ENCODE results near the gene NDUFB6.
A peak's percentile ranks its signal among the peaks of the same experiment; 100 is the strongest.

NDUFB6 gene

DNA sequence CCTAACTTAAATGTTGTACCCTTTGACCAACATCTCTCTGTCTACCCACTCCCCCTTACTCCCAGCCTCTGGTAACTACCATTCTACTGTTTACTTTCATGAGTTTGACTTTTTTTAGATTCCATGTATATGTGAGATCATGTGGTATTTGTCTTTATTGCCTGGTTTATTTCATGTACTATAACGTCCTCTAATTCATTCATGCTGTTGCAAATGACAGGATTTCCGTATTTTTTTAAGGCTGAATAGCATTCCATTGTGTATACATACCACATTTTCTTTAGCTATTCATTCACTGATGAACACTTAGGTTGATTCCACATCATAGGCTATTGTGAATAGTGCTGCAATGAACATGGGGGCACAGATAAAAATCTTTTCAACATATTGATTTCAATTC is 11.8 kb upstream of the NDUFB6 start:
- H3K4me3 ChIP-seq (ENCODE audit: low read depth in 1 of 2, low read length in 2 of 2): no peak overlapping the region
- no peaks in the 10 kb centered on the region for H3K27me3 ChIP-seq (ENCODE audit: low read depth, low read length)
- H3K4me1 ChIP-seq (ENCODE audit: control insufficient read depth in 1 of 2, insufficient read depth in 2 of 2, low read length in 2 of 2): no peaks in the 10 kb centered on the region
- H3K27ac ChIP-seq (ENCODE audit: low read length): no peak overlapping the region
- no peaks in the 10 kb centered on the region for H3K36me3 ChIP-seq (ENCODE audit: control insufficient read depth in 1 of 2, insufficient read depth in 2 of 2, low read length in 2 of 2)
- H3K9me3 ChIP-seq (ENCODE audit: control insufficient read depth in 1 of 2, low read length in 2 of 2): no peaks in the 10 kb centered on the region

DNA sequence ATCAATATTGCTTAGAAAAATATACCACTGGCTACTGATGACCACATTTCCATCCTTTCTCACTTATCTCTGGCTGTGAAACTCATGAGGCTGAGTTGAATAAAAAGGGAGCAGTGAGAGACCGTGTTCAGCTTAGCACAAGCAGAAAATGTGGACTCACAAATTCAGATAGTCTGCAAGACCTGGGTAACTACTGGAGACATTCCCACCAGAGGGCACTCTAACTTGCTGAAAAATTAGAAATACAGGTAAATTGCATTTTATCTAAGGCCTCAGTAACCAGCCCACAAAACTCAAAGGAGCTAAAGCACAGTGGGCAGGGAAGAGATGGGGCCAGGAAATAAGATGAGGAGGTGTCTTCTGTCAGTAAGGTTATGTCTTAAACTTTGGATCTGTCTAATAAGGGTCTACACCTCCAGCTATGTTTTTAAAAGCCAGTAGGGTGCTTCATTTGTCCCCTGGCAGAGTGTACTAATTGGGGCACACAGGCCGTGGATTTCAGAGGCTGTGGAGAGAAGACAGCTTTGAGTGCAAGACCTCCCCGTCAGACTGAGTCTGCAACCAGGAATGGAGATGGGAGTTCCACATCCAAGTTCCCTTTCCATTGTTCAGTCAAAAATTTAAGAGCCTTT is 8.7 kb upstream of the NDUFB6 start:
- Histone ChIP-seq H3K36me3 (ENCODE audit: control insufficient read depth in 1 of 2, insufficient read depth in 2 of 2, low read length in 2 of 2) (no peaks in the 10 kb centered on the region), H3K27ac (ENCODE audit: low read length) (no peak overlapping the region), H3K4me1 (ENCODE audit: control insufficient read depth in 1 of 2, insufficient read depth in 2 of 2, low read length in 2 of 2) (no peaks in the 10 kb centered on the region), H3K4me3 (ENCODE audit: low read depth in 1 of 2, low read length in 2 of 2) (no peak overlapping the region), H3K27me3 (ENCODE audit: low read depth, low read length) (no peaks in the 10 kb centered on the region), H3K9me3 (ENCODE audit: control insufficient read depth in 1 of 2, low read length in 2 of 2) (no peaks in the 10 kb centered on the region)

- H3K9me3 ChIP-seq (ENCODE audit: control insufficient read depth in 1 of 2, low read length in 2 of 2): no peaks in the 10 kb centered on the region
- H3K27ac ChIP-seq (ENCODE audit: low read length): no peak overlapping the region
- H3K27me3 ChIP-seq (ENCODE audit: low read depth, low read length): no peaks in the 10 kb centered on the region
- H3K36me3 ChIP-seq (ENCODE audit: control insufficient read depth in 1 of 2, insufficient read depth in 2 of 2, low read length in 2 of 2): no peaks in the 10 kb centered on the region
- no peak overlapping the region for H3K4me3 ChIP-seq (ENCODE audit: low read depth in 1 of 2, low read length in 2 of 2)
- no peaks in the 10 kb centered on the region for H3K4me1 ChIP-seq (ENCODE audit: control insufficient read depth in 1 of 2, insufficient read depth in 2 of 2, low read length in 2 of 2)
These were observed 7.8 kb upstream of the NDUFB6 start for GRCh38 chr9:32580631-32581300.

DNA sequence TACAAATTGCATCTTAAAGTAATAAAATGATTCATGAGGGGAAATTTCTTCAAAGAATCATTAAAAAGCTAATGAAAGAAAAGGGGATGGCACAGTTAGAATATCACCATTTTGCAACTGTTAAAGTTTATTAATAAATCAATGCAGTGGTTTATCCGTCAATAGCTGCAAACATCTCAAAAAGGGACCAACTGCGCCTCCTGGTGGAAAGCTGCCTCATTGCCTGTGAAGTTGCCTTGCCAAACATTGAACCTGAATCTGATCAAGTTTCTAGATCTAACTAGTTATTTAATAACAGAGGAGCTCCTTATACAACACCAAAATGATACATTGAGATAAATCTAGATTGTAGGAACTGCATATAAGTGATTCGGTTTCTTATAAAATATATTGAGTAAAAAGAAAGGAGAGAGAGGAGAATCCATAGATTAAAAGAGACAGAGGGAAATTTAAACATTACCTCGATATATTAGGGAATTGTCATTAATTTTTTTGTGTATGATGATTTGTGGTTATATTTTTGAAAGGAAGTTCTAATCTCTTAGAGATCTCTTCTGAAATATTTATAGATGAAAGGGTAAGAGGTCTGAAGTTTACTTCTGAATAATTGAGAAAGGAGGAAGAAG is 6.9 kb upstream of the NDUFB6 start:
- H3K4me1 ChIP-seq (ENCODE audit: control insufficient read depth in 1 of 2, insufficient read depth in 2 of 2, low read length in 2 of 2): no peaks in the 10 kb centered on the region
- H3K4me3 ChIP-seq (ENCODE audit: low read depth in 1 of 2, low read length in 2 of 2): no peak overlapping the region
- H3K9me3 ChIP-seq (ENCODE audit: control insufficient read depth in 1 of 2, low read length in 2 of 2): no peaks in the 10 kb centered on the region
- no peaks in the 10 kb centered on the region for H3K27me3 ChIP-seq (ENCODE audit: low read depth, low read length)
- no peak overlapping the region for H3K27ac ChIP-seq (ENCODE audit: low read length)
- no peaks in the 10 kb centered on the region for H3K36me3 ChIP-seq (ENCODE audit: control insufficient read depth in 1 of 2, insufficient read depth in 2 of 2, low read length in 2 of 2)

DNA sequence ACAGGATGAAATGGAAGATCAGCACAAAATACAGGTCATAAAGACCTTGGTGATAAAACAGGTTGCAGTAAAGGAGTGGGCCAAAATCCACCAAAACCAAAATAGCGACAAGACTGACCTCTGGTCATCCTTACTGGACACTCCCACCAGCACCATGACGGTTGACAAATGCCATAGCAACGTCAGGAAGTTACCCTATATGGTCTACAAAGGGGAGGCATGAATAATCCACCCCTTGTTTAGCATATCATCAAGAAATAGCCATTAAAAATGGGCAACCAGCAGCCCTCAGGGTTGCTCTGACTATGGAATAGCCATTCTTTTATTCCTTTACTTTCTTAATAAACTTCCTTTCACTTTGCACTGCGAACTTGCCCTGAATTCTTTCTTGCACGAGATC is 6.0 kb upstream of the NDUFB6 start:
- H3K4me1 ChIP-seq (ENCODE audit: control insufficient read depth in 1 of 2, insufficient read depth in 2 of 2, low read length in 2 of 2): no peaks in the 10 kb centered on the region
- H3K9me3 ChIP-seq (ENCODE audit: control insufficient read depth in 1 of 2, low read length in 2 of 2): no peaks in the 10 kb centered on the region
- no peak overlapping the region for H3K27ac ChIP-seq (ENCODE audit: low read length)
- H3K36me3 ChIP-seq (ENCODE audit: control insufficient read depth in 1 of 2, insufficient read depth in 2 of 2, low read length in 2 of 2): no peaks in the 10 kb centered on the region
- H3K27me3 ChIP-seq (ENCODE audit: low read depth, low read length): no peaks in the 10 kb centered on the region
- no peak overlapping the region for H3K4me3 ChIP-seq (ENCODE audit: low read depth in 1 of 2, low read length in 2 of 2)

DNA sequence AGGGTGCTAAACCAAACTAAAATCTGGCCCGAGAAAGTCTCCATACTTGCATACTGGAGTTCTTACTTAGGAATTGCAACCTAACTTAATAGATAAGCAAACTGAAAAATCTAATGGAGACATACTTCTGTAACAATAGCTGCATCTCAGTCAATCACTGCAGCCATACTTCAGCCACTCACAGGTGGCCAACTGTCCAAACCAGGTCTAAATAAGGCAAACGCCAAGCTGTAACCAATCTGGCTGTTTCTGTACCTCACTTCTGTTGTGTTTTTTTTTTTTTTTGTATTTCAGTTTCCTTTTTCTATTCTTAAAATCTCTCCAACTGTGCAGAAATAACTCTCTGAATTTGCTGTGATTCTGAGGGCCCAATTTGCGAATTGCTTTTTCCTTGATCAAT is 4.4 kb upstream of the NDUFB6 start:
- Histone ChIP-seq H3K36me3 (ENCODE audit: control insufficient read depth in 1 of 2, insufficient read depth in 2 of 2, low read length in 2 of 2) (no peaks in the 10 kb centered on the region), H3K27me3 (ENCODE audit: low read depth, low read length) (no peaks in the 10 kb centered on the region), H3K4me1 (ENCODE audit: control insufficient read depth in 1 of 2, insufficient read depth in 2 of 2, low read length in 2 of 2) (peaks cover 4 to 8% of the 10 kb centered on the region in 2 donors), H3K4me3 (ENCODE audit: low read depth in 1 of 2, low read length in 2 of 2) (no peak overlapping the region), H3K27ac (ENCODE audit: low read length) (no peak overlapping the region), H3K9me3 (ENCODE audit: control insufficient read depth in 1 of 2, low read length in 2 of 2) (no peaks in the 10 kb centered on the region)

DNA sequence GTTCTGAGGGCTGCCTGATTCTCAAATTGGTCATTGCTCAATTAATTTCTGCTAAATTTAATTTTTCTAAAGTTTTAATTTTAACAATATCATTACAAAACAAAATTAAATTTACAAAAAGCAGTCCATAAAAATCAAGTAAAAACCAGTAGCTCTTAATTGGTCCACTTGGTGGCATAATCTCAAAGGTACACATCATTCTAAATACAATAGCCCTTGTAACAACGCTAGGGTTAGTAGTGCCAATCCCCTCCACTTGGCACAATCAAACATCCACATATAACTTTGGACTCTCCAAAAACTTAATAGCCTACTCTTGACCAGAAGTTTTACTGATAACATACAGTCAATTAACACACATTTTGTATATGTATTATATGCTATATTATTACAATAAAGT is 1.9 kb upstream of the NDUFB6 start:
- Histone ChIP-seq H3K9me3 (ENCODE audit: control insufficient read depth in 1 of 2, low read length in 2 of 2) (no peaks in the 10 kb centered on the region), H3K27me3 (ENCODE audit: low read depth, low read length) (no peaks in the 10 kb centered on the region), H3K4me1 (ENCODE audit: control insufficient read depth in 1 of 2, insufficient read depth in 2 of 2, low read length in 2 of 2) (peaks cover 7 to 22% of the 10 kb centered on the region in 2 donors), H3K27ac (ENCODE audit: low read length) (no peak overlapping the region), H3K4me3 (ENCODE audit: low read depth in 1 of 2, low read length in 2 of 2) (no peak overlapping the region), H3K36me3 (ENCODE audit: control insufficient read depth in 1 of 2, insufficient read depth in 2 of 2, low read length in 2 of 2) (no peaks in the 10 kb centered on the region)

- H3K27ac ChIP-seq (ENCODE audit: low read length): peak overlapping the region; percentile 91
- H3K27me3 ChIP-seq (ENCODE audit: low read depth, low read length): no peaks in the 10 kb centered on the region
- peaks cover 7 to 22% of the 10 kb centered on the region in 2 donors for H3K4me1 ChIP-seq (ENCODE audit: control insufficient read depth in 1 of 2, insufficient read depth in 2 of 2, low read length in 2 of 2)
- H3K4me3 ChIP-seq (ENCODE audit: low read depth in 1 of 2, low read length in 2 of 2): peak overlapping the region; percentile 97 to 99
- no peaks in the 10 kb centered on the region for H3K9me3 ChIP-seq (ENCODE audit: control insufficient read depth in 1 of 2, low read length in 2 of 2)
- no peaks in the 10 kb centered on the region for H3K36me3 ChIP-seq (ENCODE audit: control insufficient read depth in 1 of 2, insufficient read depth in 2 of 2, low read length in 2 of 2)
These were observed 862 bp upstream of the NDUFB6 start for GRCh38 chr9:32573821-32574220.

DNA sequence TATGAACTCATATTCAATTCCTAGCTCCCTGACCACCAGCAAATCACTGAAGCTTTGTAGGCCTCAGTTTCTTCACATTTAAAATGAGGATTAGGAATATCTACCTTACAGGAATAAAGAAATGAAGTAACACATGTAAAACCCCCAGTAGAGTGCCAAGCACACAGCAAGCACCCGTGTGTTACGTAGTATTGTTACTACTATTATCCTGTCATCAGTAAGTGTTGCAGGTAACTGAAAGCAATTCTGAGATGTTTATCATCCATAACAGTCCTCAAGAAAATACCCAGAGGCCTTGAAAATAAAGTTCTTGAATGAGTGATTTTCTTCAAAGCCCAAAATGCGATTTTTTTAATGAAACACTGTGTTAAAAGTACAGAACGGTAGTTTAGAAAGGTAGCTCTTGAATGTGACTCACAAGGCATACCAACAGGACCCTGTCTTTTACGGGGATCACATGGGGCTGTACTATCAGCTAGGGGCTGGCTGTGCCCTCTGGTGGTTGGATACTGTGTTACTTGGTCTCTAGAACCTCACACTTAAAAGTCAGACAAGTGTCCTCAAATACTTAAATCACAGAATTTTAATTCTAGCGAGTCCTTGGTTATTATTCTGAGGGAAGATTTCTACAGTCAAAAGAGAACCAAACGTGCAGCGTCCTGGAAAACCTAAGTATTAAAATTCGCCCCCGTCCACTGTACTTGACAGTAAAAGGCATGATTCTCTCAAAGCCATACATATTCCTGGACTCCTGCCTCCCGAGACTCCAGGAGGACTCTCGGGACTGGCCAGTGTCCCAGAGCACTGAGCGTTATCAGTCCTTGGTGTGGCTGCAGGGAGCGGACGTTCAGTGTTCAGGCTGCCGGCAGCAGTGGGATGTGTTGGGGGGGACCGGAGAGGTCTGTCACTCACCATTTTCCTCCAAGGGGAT is 725 bp downstream of the NDUFB6 start:
- Histone ChIP-seq H3K36me3 (ENCODE audit: control insufficient read depth in 1 of 2, insufficient read depth in 2 of 2, low read length in 2 of 2) (peaks cover 0 to 11% of the 10 kb centered on the region in 2 donors), H3K4me3 (ENCODE audit: low read depth in 1 of 2, low read length in 2 of 2) (peak overlapping the region; percentile 97 to 99), H3K27ac (ENCODE audit: low read length) (peak overlapping the region; percentile 91), H3K27me3 (ENCODE audit: low read depth, low read length) (no peaks in the 10 kb centered on the region), H3K9me3 (ENCODE audit: control insufficient read depth in 1 of 2, low read length in 2 of 2) (no peaks in the 10 kb centered on the region), H3K4me1 (ENCODE audit: control insufficient read depth in 1 of 2, insufficient read depth in 2 of 2, low read length in 2 of 2) (peaks cover 7 to 22% of the 10 kb centered on the region in 2 donors)

- H3K36me3 ChIP-seq (ENCODE audit: control insufficient read depth in 1 of 2, insufficient read depth in 2 of 2, low read length in 2 of 2): peaks cover 8 to 31% of the 10 kb centered on the region in 2 donors
These were observed 2.7 kb downstream of the NDUFB6 start for GRCh38 chr9:32570262-32570661.

GRCh38 chr9:32566770-32567169 is 6.2 kb downstream of the NDUFB6 start:
- H3K27ac ChIP-seq (ENCODE audit: low read length): no peak overlapping the region
- no peaks in the 10 kb centered on the region for H3K9me3 ChIP-seq (ENCODE audit: control insufficient read depth in 1 of 2, low read length in 2 of 2)
- no peak overlapping the region for H3K4me3 ChIP-seq (ENCODE audit: low read depth in 1 of 2, low read length in 2 of 2)
- peaks cover 12 to 35% of the 10 kb centered on the region in 2 donors for H3K36me3 ChIP-seq (ENCODE audit: control insufficient read depth in 1 of 2, insufficient read depth in 2 of 2, low read length in 2 of 2)
- H3K4me1 ChIP-seq (ENCODE audit: control insufficient read depth in 1 of 2, insufficient read depth in 2 of 2, low read length in 2 of 2): peaks cover 1 to 10% of the 10 kb centered on the region in 2 donors
- H3K27me3 ChIP-seq (ENCODE audit: low read depth, low read length): no peaks in the 10 kb centered on the region

More at GRCh38 chr9:32570262-32570661, 2.7 kb downstream of the NDUFB6 start:
- no peak overlapping the region for H3K27ac ChIP-seq (ENCODE audit: low read length)
- H3K9me3 ChIP-seq (ENCODE audit: control insufficient read depth in 1 of 2, low read length in 2 of 2): no peaks in the 10 kb centered on the region
- no peak overlapping the region for H3K4me3 ChIP-seq (ENCODE audit: low read depth in 1 of 2, low read length in 2 of 2)
- peaks cover 7 to 22% of the 10 kb centered on the region in 2 donors for H3K4me1 ChIP-seq (ENCODE audit: control insufficient read depth in 1 of 2, insufficient read depth in 2 of 2, low read length in 2 of 2)
- H3K27me3 ChIP-seq (ENCODE audit: low read depth, low read length): no peaks in the 10 kb centered on the region

Data from muscle layer of duodenum (tissue), 2 donors.